IPS-20b (cell line): ENCODE data around the gene DCLRE1B.

Experiments used
- H3K27ac ChIP-seq: one replicate; pipeline ENCODE4 v1.5.1; 2013; ENCODE audit warnings: low read length
- H3K27me3 ChIP-seq: 2 replicates; pipeline ENCODE4 v1.6.1; 2013; ENCODE audit warnings: mild to moderate bottlenecking, low read length, inconsistent platforms; ENCODE audit not compliant: insufficient read depth
- H3K36me3 ChIP-seq: 2 replicates; pipeline ENCODE4 v1.6.1; 2013; ENCODE audit warnings: low read depth, mild to moderate bottlenecking, inconsistent platforms, low read length, moderate library complexity; ENCODE audit not compliant: insufficient read depth
- H3K4me1 ChIP-seq: 2 replicates; pipeline ENCODE4 v1.6.1; 2013; ENCODE audit warnings: mild to moderate bottlenecking, control low read depth, inconsistent platforms, low read length, moderate library complexity; ENCODE audit not compliant: insufficient read depth
- H3K4me3 ChIP-seq: 2 replicates; pipeline ENCODE4 v1.5.1; 2013; ENCODE audit warnings: mild to moderate bottlenecking, low read length, inconsistent platforms
- H3K9ac ChIP-seq: 2 replicates; pipeline ENCODE4 v1.6.1; 2013; ENCODE audit warnings: low read depth, mild to moderate bottlenecking, inconsistent platforms, low read length, moderate library complexity
- H3K9me3 ChIP-seq: 2 replicates; pipeline ENCODE4 v1.6.1; 2013; ENCODE audit warnings: mild to moderate bottlenecking, low read depth, low read length, inconsistent platforms; ENCODE audit not compliant: insufficient read depth

Gene DCLRE1B

DNA sequence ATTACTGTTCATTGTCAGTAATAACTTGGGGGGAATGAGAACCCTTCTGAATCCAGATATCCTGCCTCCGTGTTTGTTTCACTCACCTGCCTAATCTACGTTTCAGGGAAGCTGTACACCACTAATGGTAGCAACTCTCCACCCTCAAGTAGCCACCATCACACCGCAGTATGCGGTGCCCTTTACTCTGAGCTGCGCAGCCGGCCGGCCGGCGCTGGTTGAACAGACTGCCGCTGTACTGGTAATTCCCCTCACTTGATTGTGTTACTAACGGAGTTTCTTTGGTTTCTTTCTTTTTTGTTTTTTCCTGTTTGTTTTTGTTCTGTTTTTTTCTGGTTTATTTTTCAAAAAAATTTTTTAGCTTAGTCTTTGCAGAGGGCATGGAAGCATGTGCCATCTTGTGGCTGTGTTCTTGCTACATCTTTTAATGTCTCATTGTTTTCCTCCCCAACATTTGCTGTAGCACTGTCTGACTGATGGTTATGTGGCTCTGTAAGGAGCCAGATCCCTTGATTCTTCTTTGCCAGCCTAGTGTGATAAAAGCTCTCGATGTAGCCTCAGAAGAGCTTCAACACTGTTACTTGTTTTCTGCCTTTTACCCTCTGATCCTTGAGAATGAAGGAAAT lies 58.3 kb downstream of the DCLRE1B start:
- Histone ChIP-seq H3K4me3 (no peak overlapping the region), H3K4me1 (peaks cover 3% of the 10 kb centered on the region; the same call in 1 of the 2 replicates), H3K9me3 (no peaks in the 10 kb centered on the region), H3K27ac (no peak overlapping the region), H3K9ac (no peak overlapping the region), H3K27me3 (no peaks in the 10 kb centered on the region), H3K36me3 (peaks cover 72% of the 10 kb centered on the region)
